GM12878 (cell line): ENCODE data around the gene ARGLU1. TPM values are rescaled to one million over a fixed set of nuclear protein-coding genes. Genes with fewer than 3 reads are reported as not detected.

Source experiments
- ATAC-seq: fragments of 200-7000 bp; cut with Tn5 transposase; 3 replicates; pipeline ENCODE4 v1.9.1; 2020; ENCODE audit warnings: mild to moderate bottlenecking, moderate library complexity
- BruUV-seq: library from RNA; stranded (reverse); fragments of 400-500 nt; replicated peaks from 2 replicates; lab custom pipeline; 2021; lab: Mats Ljungman, UMichigan
- CTCF ChIA-PET: fragments of 300-600 bp; sonication (Branson Sonifier 250); formaldehyde crosslinking; extraction: SDS; loops from one replicate; lab custom pipeline; 2021; ENCODE audit warnings: inconsistent platforms; lab: Yijun Ruan, JAX
- POLR2A ChIA-PET: fragments of 350-600 bp; formaldehyde crosslinking; extraction: SDS; loops from one replicate; lab custom pipeline; 2021; ENCODE audit warnings: inconsistent platforms; lab: Charles Lee
- RAD21 ChIA-PET: fragments of 300-600 bp; sonication (Branson Sonifier 250); formaldehyde crosslinking; loops from one replicate; lab custom pipeline; 2023; ENCODE audit warnings: antibody characterized with exemption; ENCODE audit not compliant: unreplicated experiment; lab: Charles Lee
- SMC1A ChIA-PET: fragments of 300-600 bp; sonication (Branson Sonifier 250); formaldehyde crosslinking; loops from one replicate; lab custom pipeline; 2023; ENCODE audit not compliant: unreplicated experiment, uncharacterized antibody; lab: Charles Lee
- DNase-seq: peaks from one replicate; pipeline ENCODE4 v3.0.0-alpha.2; 2011; ENCODE audit warnings: low read depth, low spot score
- FAIRE-seq: peaks from 3 replicates; lab custom pipeline; 2011; peaks lifted over from hg19 to GRCh38; lab: Jason Lieb, UNC
- H2AFZ ChIP-seq: 2 replicates; pipeline ENCODE4 v1.6.0; 2011; ENCODE audit warnings: low read depth, low read length, control low read depth; ENCODE audit not compliant: control insufficient read depth
- H3K27ac ChIP-seq: 2 replicates; pipeline ENCODE4 v1.5.1; 2011; ENCODE audit warnings: control low read depth; ENCODE audit not compliant: control insufficient read depth, insufficient read depth
- H3K27me3 ChIP-seq, 2 experiments: replicated peaks in 1 of 2; 2 replicates each; pipeline versions ENCODE4 v1.6.0 to v1.6.1; 2011; ENCODE audit warnings: low read length in 1 of 2; ENCODE audit not compliant: control insufficient read depth in 2 of 2, insufficient read depth in 2 of 2
- H3K36me3 ChIP-seq, 2 experiments: 2 replicates each; pipeline ENCODE4 v1.5.1; 2011; ENCODE audit warnings: low read length in 1 of 2; ENCODE audit not compliant: control insufficient read depth in 2 of 2, insufficient read depth in 2 of 2
- H3K4me1 ChIP-seq: 2 replicates; pipeline ENCODE4 v1.6.1; 2011; ENCODE audit warnings: mild to moderate bottlenecking, low read length, moderate library complexity, mixed read lengths; ENCODE audit not compliant: control insufficient read depth, insufficient read depth
- H3K4me2 ChIP-seq: 2 replicates; pipeline ENCODE4 v1.6.0; 2011; ENCODE audit warnings: control low read depth; ENCODE audit not compliant: control insufficient read depth, insufficient read depth
- H3K4me3 ChIP-seq: fragments of 200-600 bp; sonication (generic); 2 replicates; pipeline ENCODE4 v1.5.1; 2016
- H3K79me2 ChIP-seq: 2 replicates; pipeline ENCODE4 v1.6.0; 2011; ENCODE audit warnings: low read length; ENCODE audit not compliant: control insufficient read depth, insufficient read depth
- H3K9ac ChIP-seq: 2 replicates; pipeline ENCODE4 v1.8.0; 2011; ENCODE audit warnings: low read length, control low read depth, mixed read lengths; ENCODE audit not compliant: control insufficient read depth, insufficient read depth
- H3K9me3 ChIP-seq: replicated peaks from 3 replicates; pipeline ENCODE4 v1.5.1; 2011; ENCODE audit warnings: mild to moderate bottlenecking, low read length; ENCODE audit not compliant: control insufficient read depth, insufficient read depth
- H4K20me1 ChIP-seq: 2 replicates; pipeline ENCODE4 v1.6.0; 2011; ENCODE audit not compliant: control insufficient read depth, insufficient read depth
- CREB1 ChIP-seq: IDR thresholded peaks from 2 replicates; pipeline ENCODE4 v1.6.1; 2012; ENCODE audit warnings: low read depth, mild to moderate bottlenecking, inconsistent platforms
- E4F1 ChIP-seq: fragments of 450-650 bp; IDR thresholded peaks from 2 replicates; pipeline ENCODE4 v1.6.1; 2018; ENCODE audit warnings: borderline replicate concordance, mild to moderate bottlenecking; ENCODE audit not compliant: partially characterized antibody
- HDAC2 ChIP-seq: fragments of 200-600 bp; sonication (generic); IDR thresholded peaks from 2 replicates; pipeline ENCODE4 v1.6.1; 2017
- IRF3 ChIP-seq: fragments of 450-650 bp; IDR thresholded peaks from 2 replicates; pipeline ENCODE4 v1.6.1; 2014; ENCODE audit warnings: mild to moderate bottlenecking
- NRF1 ChIP-seq: conservative IDR thresholded peaks from 2 replicates; pipeline ENCODE4 v1.6.1; 2011; ENCODE audit warnings: mild to moderate bottlenecking, low read depth, low read length, improper control_type of control experiment
- PRDM15 ChIP-seq: fragments of 450-650 bp; formaldehyde crosslinking; IDR thresholded peaks from 2 replicates; pipeline ENCODE4 v1.4.0; 2020; ENCODE audit warnings: mild to moderate bottlenecking, moderate library complexity
- SMC3 ChIP-seq: IDR thresholded peaks from 2 replicates; pipeline ENCODE4 v1.6.1; 2011; ENCODE audit warnings: low read length, improper control_type of control experiment, borderline replicate concordance
- STAT3 ChIP-seq: IDR thresholded peaks from 2 replicates; pipeline ENCODE4 v1.6.1; 2011; ENCODE audit warnings: low read depth, low read length, improper control_type of control experiment
- ZBTB40 ChIP-seq: fragments of 450-650 bp; IDR thresholded peaks from 2 replicates; pipeline ENCODE4 v1.6.1; 2016; ENCODE audit warnings: mild to moderate bottlenecking, moderate library complexity, borderline replicate concordance
- ZNF384 ChIP-seq: IDR thresholded peaks from 2 replicates; pipeline ENCODE4 v1.6.1; 2012; ENCODE audit warnings: low read depth, mild to moderate bottlenecking, low read length, improper control_type of control experiment, borderline replicate concordance
- ZZZ3 ChIP-seq: IDR thresholded peaks from 2 replicates; pipeline ENCODE4 v1.6.1; 2011; ENCODE audit warnings: low read depth; ENCODE audit not compliant: control insufficient read depth, insufficient read length
- WGBS: methylation state at CpG from one replicate; pipeline ENCODE4 v1.1.6; 2016; ENCODE audit warnings: low lambda C conversion rate; ENCODE audit not compliant: insufficient replicate concordance, insufficient coverage; ENCODE audit errors: missing lambda C conversion rate; 5-methylcytosine and 5-hydroxymethylcytosine counted together
- in situ Hi-C: fragments of 300-500 bp; cut with MboI; formaldehyde crosslinking; loops from 9 replicates; pipeline ENCODE4 v1.14.3; 2018; ENCODE audit warnings: mixed read lengths
- intact Hi-C: fragments of 100-400 bp; cut with micrococcal nuclease; formaldehyde crosslinking; loops from one replicate; pipeline ENCODE4 v1.14.2; 2022; ENCODE audit not compliant: unreplicated experiment
- polyA plus RNA-seq, 11 experiments: library from polyadenylated mRNA; depleted of rRNA in 4 of 11; unstranded in 6 of 11; stranded (reverse) in 5 of 11; fragments of >200 nt; fragmentation: Nextera tagmentation in 4 of 11; fragmentation: Illumina TruSeq in 1 of 11; extraction: Ambion mirVana in 4 of 11; extraction: Trizol in 1 of 11; gene quantifications; 1 replicate in 1 of 11; 2 replicates in 10 of 11; pipeline versions ENCODE4 v1.2.1 to v1.2.3, GENCODE V29; 2011 to 2016; ENCODE audit warnings: inconsistent platforms in 2 of 11, missing spikeins in 2 of 11, low read depth in 1 of 11
- total RNA-seq, 4 experiments: library from RNA; depleted of rRNA in 3 of 4; stranded (reverse); fragments of >200 nt in 3 of 4; fragmentation: Illumina TruSeq in 1 of 4; extraction: Trizol in 1 of 4; gene quantifications; 2 replicates each; pipeline versions ENCODE4 v1.2.1 to v1.2.3, GENCODE V29; 2013 to 2021

ARGLU1 gene
- total and polyA plus RNA-seq, 10 of the 15 experiments (the other 5 are each of a cell fraction or from before 2014, with no cell fraction given), result 47.1 to 197 (median 98.3) TPM

GRCh38 chr13:106526738-106527444 lies 41.0 kb downstream of the ARGLU1 start:
- ChIA-PET SMC1A (interaction anchor here (0.7 to 1.5 kb wide), 5 partner anchors 11 to 1179 kb away, joined by 3 to 4 read pairs (median 3); no protein-coding TSS in a partner anchor), RAD21 (no interaction called here), POLR2A (interaction anchor here (0.9 kb wide), 1 partner anchor 14 kb away, joined by 3 read pairs; no protein-coding TSS in a partner anchor), CTCF (interaction anchor here (1.2 kb wide), 1 partner anchor 11 kb away, joined by 3 read pairs; no protein-coding TSS in a partner anchor)
- no TSS peak for BruUV-seq
- no peak for DNase-seq
- Histone ChIP-seq H3K9ac (no peak overlapping the region), H3K4me3 (no peak overlapping the region), H3K4me1 (no peaks in the 10 kb centered on the region), H3K27ac (no peak overlapping the region), H3K9me3 (no peaks in the 10 kb centered on the region; the same call in 2 of the 3 replicates), H3K4me2 (no peak overlapping the region), H2AFZ (no peak overlapping the region), H3K79me2 (no peaks in the 10 kb centered on the region), H4K20me1 (no peaks in the 10 kb centered on the region), H3K27me3 (peaks cover under 1 to 2% of the 10 kb centered on the region in 2 experiments; a peak in 2 of 4 replicates), H3K36me3 (no peaks in the 10 kb centered on the region)
- WGBS, result 46% methylated on average over 8 of the region's 8 CpGs
- FAIRE-seq, result no peak
- in situ Hi-C loops (loop anchor here (25.0 kb wide), 1 partner anchor 1540 kb away; no protein-coding TSS in a partner anchor), intact Hi-C loops (no loop called here)
- no peak for ATAC-seq
- no peak for TF ChIP-seq IRF3
- TF ChIP-seq PRDM15 (CRISPR knock-in tag), result no peak
- no peak for TF ChIP-seq HDAC2
- TF ChIP-seq CREB1, result no peak
- TF ChIP-seq SMC3, result no peak
- TF ChIP-seq ZBTB40, result no peak
- TF ChIP-seq NRF1, result no peak
- no peak for TF ChIP-seq ZNF384
- no peak for TF ChIP-seq E4F1
- TF ChIP-seq ZZZ3, result no peak
- TF ChIP-seq STAT3, result no peak
